Fibroblast of pulmonary artery (primary cell): ENCODE measurements around the gene PBX4.

Experiments
- DNase-seq: peaks from one replicate; pipeline ENCODE4 v3.0.0-alpha.2; 2010; ENCODE audit warnings: low read depth
- H3K4me3 ChIP-seq: replicated peaks from 2 replicates; pipeline ENCODE4 v1.5.1; 2011; ENCODE audit warnings: low read depth, mild to moderate bottlenecking, control low read depth, low read length, moderate library complexity
- TF ChIP-seq, protein P1 (sequence below): IDR thresholded peaks from 2 replicates; pipeline ENCODE4 v1.5.1; 2011; ENCODE audit warnings: mild to moderate bottlenecking, control low read depth, low read length, inconsistent platforms; ENCODE audit errors: missing control alignments

PBX4 gene

DNA sequence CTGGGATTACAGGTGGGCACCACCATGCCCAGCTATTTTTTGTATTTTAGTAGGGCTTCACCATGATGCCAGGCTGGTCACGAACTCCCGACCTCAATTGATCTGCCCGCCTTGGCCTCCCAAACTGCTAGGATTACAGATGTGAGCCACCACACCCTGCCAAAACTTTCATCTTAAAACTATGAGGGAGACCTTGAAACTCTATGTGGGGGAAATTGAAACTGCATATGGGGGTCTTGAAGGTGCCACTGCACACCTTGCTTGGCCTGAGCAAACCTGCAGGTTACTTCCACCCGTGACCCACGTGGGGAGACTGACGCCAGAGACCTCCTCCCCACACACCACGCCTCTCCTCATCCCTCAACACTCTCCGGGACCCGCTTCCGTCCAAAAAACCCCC is 64.8 kb downstream of the PBX4 start:
- no peak overlapping the region for H3K4me3 ChIP-seq
- TF ChIP-seq, protein P1, sequence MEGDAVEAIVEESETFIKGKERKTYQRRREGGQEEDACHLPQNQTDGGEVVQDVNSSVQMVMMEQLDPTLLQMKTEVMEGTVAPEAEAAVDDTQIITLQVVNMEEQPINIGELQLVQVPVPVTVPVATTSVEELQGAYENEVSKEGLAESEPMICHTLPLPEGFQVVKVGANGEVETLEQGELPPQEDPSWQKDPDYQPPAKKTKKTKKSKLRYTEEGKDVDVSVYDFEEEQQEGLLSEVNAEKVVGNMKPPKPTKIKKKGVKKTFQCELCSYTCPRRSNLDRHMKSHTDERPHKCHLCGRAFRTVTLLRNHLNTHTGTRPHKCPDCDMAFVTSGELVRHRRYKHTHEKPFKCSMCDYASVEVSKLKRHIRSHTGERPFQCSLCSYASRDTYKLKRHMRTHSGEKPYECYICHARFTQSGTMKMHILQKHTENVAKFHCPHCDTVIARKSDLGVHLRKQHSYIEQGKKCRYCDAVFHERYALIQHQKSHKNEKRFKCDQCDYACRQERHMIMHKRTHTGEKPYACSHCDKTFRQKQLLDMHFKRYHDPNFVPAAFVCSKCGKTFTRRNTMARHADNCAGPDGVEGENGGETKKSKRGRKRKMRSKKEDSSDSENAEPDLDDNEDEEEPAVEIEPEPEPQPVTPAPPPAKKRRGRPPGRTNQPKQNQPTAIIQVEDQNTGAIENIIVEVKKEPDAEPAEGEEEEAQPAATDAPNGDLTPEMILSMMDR: no peak
- no peak for DNase-seq

DNA sequence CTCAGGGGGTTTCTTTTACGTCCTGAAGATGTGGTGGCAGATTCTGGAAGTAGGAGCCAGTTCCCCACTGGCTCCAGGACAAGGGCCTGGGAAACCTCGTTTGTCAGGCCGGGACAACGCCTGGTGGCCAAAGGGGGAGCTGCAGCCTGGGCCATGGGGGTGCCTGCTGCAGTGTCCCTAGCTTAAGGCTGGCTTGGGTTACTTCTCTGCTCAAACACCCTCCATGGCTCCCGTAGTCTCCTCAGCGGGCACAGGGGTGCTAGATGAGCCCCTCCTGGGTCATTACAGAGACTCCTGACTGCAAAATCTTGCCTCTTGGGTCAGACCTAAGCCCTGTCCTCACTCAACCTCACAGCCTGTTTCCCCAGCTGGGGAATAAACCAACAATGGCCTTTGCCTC is 65.7 kb downstream of the PBX4 start:
- peak; percentile 34 for DNase-seq
- TF ChIP-seq, protein P1: peak; percentile 65
- no peak overlapping the region for H3K4me3 ChIP-seq

DNA sequence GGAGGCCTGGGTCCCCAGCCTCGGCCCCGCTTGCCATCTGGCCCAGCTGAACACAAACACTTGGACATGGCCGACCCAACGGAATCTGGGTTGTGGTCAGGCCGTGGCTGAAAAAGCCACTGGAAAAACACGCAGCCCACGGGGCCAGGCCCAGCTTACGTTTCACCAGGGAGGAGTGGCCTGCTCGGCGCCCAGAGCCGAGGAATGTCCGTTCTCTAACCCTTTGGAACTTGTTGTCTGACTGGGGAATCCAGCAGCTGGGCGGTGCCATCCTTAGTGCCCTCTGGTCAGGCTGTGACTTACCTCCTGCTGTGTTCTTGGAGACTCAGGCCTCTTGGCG is 66.7 kb downstream of the PBX4 start:
- H3K4me3 ChIP-seq: no peak overlapping the region
- TF ChIP-seq, protein P1: no peak
- no peak for DNase-seq

DNA sequence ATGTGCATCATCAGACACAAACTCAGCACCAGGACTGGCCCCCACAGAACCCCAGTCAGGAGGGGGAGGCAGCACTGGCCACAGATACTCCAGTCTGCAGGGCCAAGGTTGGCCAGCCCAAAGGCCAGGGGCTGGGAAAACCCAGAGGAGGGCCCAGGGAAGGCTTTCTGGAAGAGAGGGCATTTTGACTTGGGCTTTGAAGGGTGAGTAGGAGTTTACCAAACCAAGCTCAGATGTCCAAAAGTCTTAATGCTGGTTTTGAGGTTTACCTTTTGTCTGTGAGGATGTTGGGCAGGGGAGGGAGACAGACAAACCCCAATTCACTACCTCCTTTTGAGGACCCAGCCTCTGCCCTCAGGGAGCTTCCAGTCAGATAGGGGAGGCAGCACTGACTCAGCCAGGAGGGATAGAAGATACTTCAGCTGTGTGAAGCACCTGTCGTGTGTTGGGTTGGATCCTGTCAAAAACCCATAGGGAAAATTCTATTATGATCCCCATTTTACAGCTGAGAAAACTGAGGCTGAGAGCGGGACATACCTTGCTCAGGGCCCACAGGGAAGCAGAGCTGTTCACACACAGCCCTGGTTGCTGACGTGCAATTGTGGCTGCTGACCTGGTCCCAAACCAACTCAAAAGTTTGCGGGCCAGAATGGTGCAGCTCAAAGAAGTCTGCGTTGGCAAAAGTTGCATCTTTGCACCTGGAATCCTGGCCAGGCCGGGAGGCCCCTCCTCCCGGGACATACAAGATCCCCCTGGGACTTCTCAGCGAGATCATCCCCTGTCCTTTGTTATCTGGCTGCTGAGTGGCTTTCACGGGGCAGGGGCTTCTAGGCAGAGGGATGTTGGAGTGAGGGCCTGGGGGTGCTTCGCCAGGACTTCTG is 67.3 kb downstream of the PBX4 start:
- no peak for DNase-seq
- no peak overlapping the region for H3K4me3 ChIP-seq
- TF ChIP-seq, protein P1: no peak

DNA sequence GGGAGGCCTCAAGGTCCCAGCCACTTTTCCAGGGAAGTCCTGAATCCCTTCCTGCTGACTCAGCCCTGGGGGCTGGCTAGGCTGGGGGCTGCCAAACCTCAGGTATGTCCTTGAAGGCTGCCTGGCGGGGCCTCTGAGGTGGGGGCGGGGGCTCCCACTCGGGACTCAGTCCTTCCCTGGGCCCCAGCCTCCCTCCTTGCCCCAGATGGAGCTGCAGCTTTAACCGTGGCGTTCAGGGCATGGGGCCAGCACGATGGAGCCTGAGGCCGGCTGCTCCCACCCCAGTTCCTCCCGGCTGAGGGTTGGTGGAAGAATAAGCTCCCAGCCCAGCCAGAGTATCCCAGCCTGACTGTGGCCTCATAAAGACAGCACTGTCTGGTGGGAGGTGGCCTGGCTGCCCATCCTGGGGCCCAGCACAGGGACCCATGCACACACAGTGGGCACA is 68.0 kb downstream of the PBX4 start:
- TF ChIP-seq, protein P1: no peak
- no peak overlapping the region for H3K4me3 ChIP-seq
- DNase-seq: peak; percentile 38

DNA sequence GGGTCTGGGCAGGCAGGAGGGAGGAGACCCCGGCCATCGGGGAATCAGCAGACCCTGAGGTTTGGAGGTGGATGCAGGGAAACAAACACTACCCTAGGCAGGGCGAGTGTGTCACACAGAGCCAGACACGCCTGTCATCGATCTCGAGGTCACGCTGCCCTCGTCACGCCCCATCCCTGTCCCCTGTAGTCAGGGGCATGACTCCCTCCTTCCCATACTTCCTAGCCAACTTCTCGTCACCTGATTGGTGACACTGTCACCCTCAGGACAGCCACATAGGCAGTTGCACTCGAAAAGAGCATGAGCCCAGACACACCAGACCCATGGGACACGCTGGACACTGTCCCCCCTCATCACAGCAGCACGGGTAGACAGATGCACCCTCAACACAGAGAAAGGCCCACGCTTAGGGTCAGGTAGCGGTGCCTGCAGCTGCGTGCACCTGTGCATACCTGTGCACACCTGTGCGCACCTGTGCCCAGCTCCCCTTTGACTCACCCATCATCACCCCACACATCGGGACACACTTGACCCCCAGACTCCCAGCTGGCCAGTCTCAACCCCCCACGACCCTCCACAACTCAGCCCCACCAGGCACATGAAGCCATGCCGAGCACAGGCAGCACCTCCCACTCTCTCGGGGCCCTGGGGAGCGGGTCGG is 68.6 kb downstream of the PBX4 start:
- H3K4me3 ChIP-seq: no peak overlapping the region
- DNase-seq: no peak
- TF ChIP-seq, protein P1: no peak
